GM21515 (cell line): Measurements from ENCODE around the gene IPO11.
"Not testable (repeated sequence)": the region's sequence is repeated elsewhere in the genome, so short reads cannot be mapped to it uniquely, and the experiment has no call there.

Experiments
- ATAC-seq: cut with Tn5 transposase; IDR thresholded peaks from one replicate; pipeline ENCODE4 v1.9.1; 2021; ENCODE audit not compliant: unreplicated experiment

The IPO11 gene

GRCh38 chr5:62594364-62594984 lies 181.9 kb downstream of the IPO11 start:
- no peak for ATAC-seq

- no peak for ATAC-seq
These were observed 183.5 kb downstream of the IPO11 start for GRCh38 chr5:62596096-62596495.

GRCh38 chr5:62596691-62597090 lies 184.1 kb downstream of the IPO11 start:
- ATAC-seq: no peak

- ATAC-seq: no peak
These were observed 184.8 kb downstream of the IPO11 start for GRCh38 chr5:62597314-62597713.

- no peak for ATAC-seq
These were observed 188.1 kb downstream of the IPO11 start for GRCh38 chr5:62600560-62601252.

- no peak for ATAC-seq
These were observed 191.4 kb downstream of the IPO11 start for GRCh38 chr5:62603934-62604333.

- ATAC-seq: no peak
These were observed 193.1 kb downstream of the IPO11 start for GRCh38 chr5:62605638-62606037.

- no peak for ATAC-seq
These were observed 194.3 kb downstream of the IPO11 start for GRCh38 chr5:62606878-62607277.

- ATAC-seq: no peak
These were observed 195.1 kb downstream of the IPO11 start for GRCh38 chr5:62607615-62608014.

- ATAC-seq: no peak
These were observed 196.3 kb downstream of the IPO11 start for GRCh38 chr5:62608529-62609511.

GRCh38 chr5:62614355-62614754 lies 201.8 kb downstream of the IPO11 start:
- no peak for ATAC-seq

GRCh38 chr5:62616615-62617277 lies 204.2 kb downstream of the IPO11 start:
- no peak for ATAC-seq

GRCh38 chr5:62617943-62618342 lies 205.4 kb downstream of the IPO11 start:
- ATAC-seq: no peak

GRCh38 chr5:62620761-62621160 lies 208.2 kb downstream of the IPO11 start:
- no peak for ATAC-seq

GRCh38 chr5:62621280-62621679 lies 208.7 kb downstream of the IPO11 start:
- no peak for ATAC-seq

- no peak for ATAC-seq
These were observed 210.7 kb downstream of the IPO11 start for GRCh38 chr5:62623271-62623670.

- ATAC-seq: not testable (repeated sequence)
These were observed 211.9 kb downstream of the IPO11 start for GRCh38 chr5:62624436-62624835.

- no peak for ATAC-seq
These were observed 214.0 kb downstream of the IPO11 start for GRCh38 chr5:62626534-62626933.

- no peak for ATAC-seq
These were observed 214.6 kb downstream of the IPO11 start for GRCh38 chr5:62627121-62627520.

- no peak for ATAC-seq
These were observed 215.3 kb downstream of the IPO11 start for GRCh38 chr5:62627901-62628300.
